Stimulated activated CD8-positive, alpha-beta memory T cell treated with anti-CD3 and anti-CD28 coated beads, Interleukin-7, amount 100 ng/mL, for 1 hour (primary cell): ENCODE results near the gene ANKRD53.
"Not testable (repeated sequence)": the region's sequence is repeated elsewhere in the genome, so short reads cannot be mapped to it uniquely, and the experiment has no call there.

Experiments used
- DNase-seq, 2 donors: peaks; one replicate each; pipeline ENCODE4 v3.0.0-alpha.2; 2020; ENCODE audit warnings: low read depth in 2 of 2

ANKRD53 gene

GRCh38 chr2:71008342-71008741 lies 29.9 kb downstream of the ANKRD53 start:
- DNase-seq = no peak

GRCh38 chr2:71011786-71012185 lies 33.4 kb downstream of the ANKRD53 start:
- not testable (repeated sequence) for DNase-seq

DNA sequence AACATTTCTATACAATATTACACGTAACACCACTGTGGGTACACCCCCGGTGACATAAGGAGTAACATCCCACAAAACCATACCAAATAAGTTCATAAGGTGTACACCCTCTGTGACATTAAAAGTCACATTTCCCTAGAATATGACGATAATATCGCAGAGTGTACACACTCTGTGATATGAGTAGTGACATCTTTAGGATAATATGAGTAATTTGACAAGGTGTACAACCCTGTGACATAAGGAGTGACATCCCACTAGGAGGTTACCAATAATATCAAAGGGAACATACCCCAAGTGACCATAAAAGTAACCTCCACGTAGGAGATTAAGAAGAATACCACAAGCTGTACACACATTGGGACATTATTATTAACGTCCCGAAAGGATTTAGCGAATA lies 40.2 kb downstream of the ANKRD53 start:
- DNase-seq = no peak

DNA sequence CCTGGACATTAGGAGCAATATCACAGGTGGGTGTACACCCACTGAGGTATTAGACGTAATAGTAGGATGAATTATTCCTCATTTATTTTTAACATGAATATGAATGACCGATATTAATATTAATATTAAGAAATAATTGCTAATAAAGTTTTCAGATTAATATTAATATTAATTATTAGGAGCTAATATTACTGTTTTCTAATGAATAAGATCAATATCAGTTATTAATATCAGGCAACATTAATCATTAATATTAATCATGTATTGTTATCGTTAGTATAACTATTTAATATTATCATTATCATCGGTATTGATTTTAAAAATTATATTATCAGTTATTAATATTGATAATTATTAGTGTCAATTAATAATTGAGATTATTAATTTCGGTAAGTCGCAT lies 41.6 kb downstream of the ANKRD53 start:
- not testable (repeated sequence) for DNase-seq

GRCh38 chr2:71021394-71021793 lies 43.0 kb downstream of the ANKRD53 start:
- not testable (repeated sequence) for DNase-seq

DNA sequence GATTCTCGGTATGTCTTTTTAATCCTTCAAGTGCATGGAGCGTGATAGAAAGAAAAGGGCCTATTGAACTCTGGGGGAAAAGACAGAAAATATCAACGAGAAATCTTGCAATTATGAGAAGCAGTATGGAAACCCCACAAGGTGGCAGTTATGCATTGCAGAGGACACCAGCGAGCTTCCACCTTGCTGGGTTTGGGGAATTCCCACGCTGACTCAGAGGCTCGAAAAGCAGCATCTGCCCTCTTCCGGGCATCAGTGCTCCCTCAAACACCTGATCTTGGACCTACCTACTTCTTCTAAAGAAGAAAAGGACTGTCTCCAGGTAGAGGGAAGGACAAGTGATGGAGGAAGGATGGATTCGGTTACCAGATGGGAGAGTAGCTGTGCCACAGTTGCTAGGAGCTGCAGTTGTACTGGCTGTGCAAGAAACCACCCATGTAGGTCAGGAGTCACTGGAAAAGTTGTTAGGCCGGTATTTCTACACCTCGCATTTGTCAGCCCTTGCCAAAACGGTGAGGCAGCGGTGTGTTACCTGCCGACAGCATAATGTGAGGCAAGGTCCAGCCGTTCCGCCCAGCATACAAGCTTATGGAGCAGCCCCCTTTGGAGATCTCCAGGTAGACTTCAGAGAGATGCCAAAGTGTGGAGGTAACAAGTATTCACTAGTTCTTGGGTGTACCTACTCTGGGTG lies 45.3 kb downstream of the ANKRD53 start:
- peak; percentile 11 to 32 for DNase-seq
